HCT116 (cell line): Measurements from ENCODE around the gene CCDC112. TPM values are rescaled to one million over a fixed set of nuclear protein-coding genes. Genes with fewer than 3 reads are reported as not detected.

Source experiments
- ATAC-seq: fragments of 200-7000 bp; cut with Tn5 transposase; 2 replicates; pipeline ENCODE4 v1.9.1; 2020; ENCODE audit warnings: mild to moderate bottlenecking, moderate library complexity
- BruUV-seq: library from RNA; stranded (reverse); fragments of 400-500 nt; replicated peaks from 2 replicates; lab custom pipeline; 2021; lab: Mats Ljungman, UMichigan
- CTCF ChIA-PET: fragments of 300-600 bp; sonication (Branson Sonifier 250); formaldehyde crosslinking; loops from one replicate; lab custom pipeline; 2021; ENCODE audit warnings: antibody characterized with exemption; lab: Charles Lee
- POLR2A ChIA-PET: fragments of 300-600, 350-600 bp; sonication (Branson Sonifier 250); formaldehyde crosslinking; loops from one replicate; lab custom pipeline; 2021; ENCODE audit warnings: antibody characterized with exemption; lab: Charles Lee
- RAD21 ChIA-PET, 2 experiments: fragments of 300-600 bp; sonication (Branson Sonifier 250); formaldehyde crosslinking; loops; one replicate each; lab custom pipeline; 2023; ENCODE audit warnings: low total read pairs in 2 of 2; ENCODE audit not compliant: uncharacterized antibody in 2 of 2, unreplicated experiment in 2 of 2, low non-redundant PET in 1 of 2; lab: Charles Lee
- DNase-seq: peaks from one replicate; pipeline ENCODE4 v3.0.0-alpha.2; 2010; ENCODE audit warnings: low read depth, low spot score
- H2AFZ ChIP-seq: fragments of 200-600 bp; shearing (Covaris generic), sonication (generic); 2 replicates; pipeline ENCODE4 v1.6.1; 2017; ENCODE audit warnings: low read depth, mixed run types, mixed read lengths, antibody characterized with exemption, low read length; ENCODE audit not compliant: poor library complexity, severe bottlenecking
- H3K27ac ChIP-seq: 2 replicates; pipeline ENCODE4 v1.5.1; 2012; ENCODE audit warnings: low read depth, low read length
- H3K27me3 ChIP-seq: fragments of 200-600 bp; sonication (generic); 2 replicates; pipeline ENCODE4 v1.6.1; 2016; ENCODE audit warnings: mixed run types, low read length, mixed read lengths; ENCODE audit not compliant: insufficient read depth
- H3K36me3 ChIP-seq, 2 experiments: fragments of 200-500 bp in 1 of 2; fragments of 200-600 bp in 1 of 2; sonication (Bioruptor generic) in 1 of 2; sonication (generic) in 1 of 2; 2 replicates each; pipeline versions ENCODE4 v1.5.1 to v1.6.1; 2014 to 2016; ENCODE audit warnings: low read length in 2 of 2, inconsistent platforms in 1 of 2, mixed read lengths in 1 of 2, mixed run types in 1 of 2; ENCODE audit not compliant: insufficient read depth in 2 of 2, control insufficient read depth in 1 of 2
- H3K4me1 ChIP-seq, 2 experiments: fragments of 200-600 bp in 1 of 2; sonication (generic) in 1 of 2; 2 replicates each; pipeline versions ENCODE4 v1.5.1 to v1.6.1; 2012 to 2017; ENCODE audit warnings: low read length in 2 of 2, inconsistent platforms in 1 of 2, mild to moderate bottlenecking in 1 of 2, mixed read lengths in 1 of 2, mixed run types in 1 of 2, moderate library complexity in 1 of 2; ENCODE audit not compliant: insufficient read depth in 2 of 2, control insufficient read depth in 1 of 2
- H3K4me2 ChIP-seq: fragments of 200-600 bp; sonication (generic); 2 replicates; pipeline ENCODE4 v1.6.1; 2017; ENCODE audit warnings: mixed run types, low read length, mixed read lengths
- H3K4me3 ChIP-seq, 2 experiments: fragments of 200-600 bp in 1 of 2; sonication (generic) in 1 of 2; replicated peaks in 1 of 2; 2 replicates each; pipeline ENCODE4 v1.5.1; 2011 to 2016; ENCODE audit warnings: low read length in 2 of 2, control low read depth in 1 of 2, low read depth in 1 of 2, mild to moderate bottlenecking in 1 of 2, mixed read lengths in 1 of 2, mixed run types in 1 of 2
- H3K79me2 ChIP-seq: fragments of 200-600 bp; sonication (generic); 2 replicates; pipeline ENCODE4 v1.6.1; 2017; ENCODE audit warnings: mild to moderate bottlenecking, mixed run types, low read length, moderate library complexity, mixed read lengths; ENCODE audit not compliant: insufficient read depth
- H3K9ac ChIP-seq: fragments of 200-600 bp; sonication (generic); 2 replicates; pipeline ENCODE4 v1.6.1; 2016; ENCODE audit warnings: low read length, mixed read lengths
- H3K9me2 ChIP-seq: fragments of 200-600 bp; sonication (generic), shearing (Covaris generic); 2 replicates; pipeline ENCODE4 v1.6.1; 2017; ENCODE audit warnings: mixed run types, mild to moderate bottlenecking, moderate library complexity; ENCODE audit not compliant: insufficient read depth
- H3K9me3 ChIP-seq, 2 experiments: fragments of 200-500 bp in 1 of 2; fragments of 200-600 bp in 1 of 2; sonication (Bioruptor generic) in 1 of 2; sonication (generic) in 1 of 2; 2 replicates each; pipeline ENCODE4 v1.6.1; 2014 to 2017; ENCODE audit warnings: low read length in 2 of 2, mixed read lengths in 2 of 2, inconsistent platforms in 1 of 2, low read depth in 1 of 2, mild to moderate bottlenecking in 1 of 2, mixed run types in 1 of 2, moderate library complexity in 1 of 2; ENCODE audit not compliant: control insufficient read depth in 1 of 2, insufficient read depth in 1 of 2
- H4K20me1 ChIP-seq: fragments of 200-600 bp; sonication (generic), shearing (Covaris generic); 2 replicates; pipeline ENCODE4 v1.6.1; 2017; ENCODE audit warnings: mixed run types, mild to moderate bottlenecking, moderate library complexity; ENCODE audit not compliant: insufficient read depth
- CTCF ChIP-seq, 3 experiments: fragments of 200-600 bp in 1 of 3; sonication (generic) in 1 of 3; IDR thresholded peaks in 2 of 3; conservative IDR thresholded peaks in 1 of 3; 2 replicates each; pipeline ENCODE4 v1.5.1; 2012 to 2017; ENCODE audit warnings: low read depth in 2 of 3, low read length in 2 of 3, antibody characterized with exemption in 1 of 3, borderline replicate concordance in 1 of 3, control low read depth in 1 of 3, mild to moderate bottlenecking in 1 of 3, mixed read lengths in 1 of 3, mixed run types in 1 of 3, moderate library complexity in 1 of 3; ENCODE audit not compliant: insufficient read depth in 1 of 3
- JUND ChIP-seq: IDR thresholded peaks from 2 replicates; pipeline ENCODE4 v1.6.1; 2012
- MAX ChIP-seq: IDR thresholded peaks from 2 replicates; pipeline ENCODE4 v1.6.1; 2012
- POLR2A ChIP-seq: IDR thresholded peaks from 2 replicates; pipeline ENCODE4 v1.7.0; 2011; ENCODE audit warnings: borderline replicate concordance; ENCODE audit not compliant: insufficient read depth, insufficient read length; ENCODE audit errors: extremely low read depth
- POLR2AphosphoS5 ChIP-seq: IDR thresholded peaks from 2 replicates; pipeline ENCODE4 v1.6.1; 2011; ENCODE audit warnings: mild to moderate bottlenecking, low read depth, low read length, moderate library complexity
- RAD21 ChIP-seq: IDR thresholded peaks from 2 replicates; pipeline ENCODE4 v1.6.1; 2012; ENCODE audit warnings: low read depth, mild to moderate bottlenecking
- REST ChIP-seq: IDR thresholded peaks from 2 replicates; pipeline ENCODE4 v1.6.1; 2012; ENCODE audit warnings: low read depth
- ZBTB33 ChIP-seq: IDR thresholded peaks from 2 replicates; pipeline ENCODE4 v1.6.1; 2011; ENCODE audit warnings: mild to moderate bottlenecking, low read length, moderate library complexity; ENCODE audit not compliant: insufficient replicate concordance; ENCODE audit errors: extremely low read depth
- ZNF274 ChIP-seq: fragments of 200-500 bp; sonication (Bioruptor generic); IDR thresholded peaks from 2 replicates; pipeline ENCODE4 v1.6.1; 2014; ENCODE audit warnings: mild to moderate bottlenecking, low read depth, low read length, inconsistent platforms
- intact Hi-C: fragments of 100-400 bp; cut with micrococcal nuclease; formaldehyde crosslinking; loops from 2 replicates; pipeline ENCODE4 v1.10.0; 2022
- total RNA-seq: library from RNA; stranded (reverse); gene quantifications from one replicate; pipeline ENCODE4 v1.2.1, GENCODE V29; 2021; ENCODE audit not compliant: unreplicated experiment

The CCDC112 gene
- total RNA-seq, 1 experiment from 2014 or later: 13.7 TPM

GRCh38 chr5:115308815-115309214, 12.4 kb upstream of the CCDC112 start:
- no peaks in the 10 kb centered on the region for H3K36me3 ChIP-seq
- H3K4me2 ChIP-seq: no peak overlapping the region
- TF ChIP-seq REST: no peak
- TF ChIP-seq RAD21: no peak
- TF ChIP-seq JUND: no peak
- no peak for TF ChIP-seq MAX
- no peak for TF ChIP-seq ZBTB33
- TF ChIP-seq ZNF274: no peak
- TF ChIP-seq POLR2A: no peak
- TF ChIP-seq POLR2AphosphoS5: no peak
- no peak for TF ChIP-seq CTCF (IDR thresholded peaks at IDR 0.05 in 2 of 3, conservative IDR thresholded peaks at IDR 0.05 in 1 of 3; ENCODE audit: borderline replicate concordance in 1 of 3, insufficient read depth in 1 of 3, low read depth in 2 of 3, low read length in 2 of 3)
- TF ChIP-seq, all 23 proteins: peak for 0
- Histone ChIP-seq H3K4me1 (peaks cover 0 to 3% of the 10 kb centered on the region in 2 experiments; a peak in 1 of 4 replicates), H2AFZ (peak overlapping the region; percentile 90), H3K9ac (no peak overlapping the region), H3K9me3 (no peaks in the 10 kb centered on the region), H3K9me2 (no peaks in the 10 kb centered on the region), H4K20me1 (no peaks in the 10 kb centered on the region), H3K27me3 (no peaks in the 10 kb centered on the region), H3K27ac (no peak overlapping the region), H3K79me2 (no peaks in the 10 kb centered on the region), H3K4me3 (no peak overlapping the region)
- DNase-seq (no peak), ATAC-seq (no peak)
- BruUV-seq: no TSS peak
- POLR2A ChIA-PET: interaction anchor here (1.5 kb wide), 1 partner anchor 266 kb away, joined by 6 read pairs; no protein-coding TSS in a partner anchor
- RAD21 ChIA-PET: interaction anchor here (1.4 to 2.3 kb wide), 2 partner anchors 266 kb away, joined by 7 to 22 read pairs; no protein-coding TSS in a partner anchor
- intact Hi-C loops: loop anchor here (1.0 to 5.0 kb wide), 4 partner anchors 265 to 758 kb away; no protein-coding TSS in a partner anchor
- CTCF ChIA-PET: interaction anchor here (1.0 to 2.4 kb wide), 5 partner anchors 70 to 324 kb away, joined by 4 to 51 read pairs (median 6); no protein-coding TSS in a partner anchor
